Measurements from ENCODE around the gene SLC30A3.

DNA sequence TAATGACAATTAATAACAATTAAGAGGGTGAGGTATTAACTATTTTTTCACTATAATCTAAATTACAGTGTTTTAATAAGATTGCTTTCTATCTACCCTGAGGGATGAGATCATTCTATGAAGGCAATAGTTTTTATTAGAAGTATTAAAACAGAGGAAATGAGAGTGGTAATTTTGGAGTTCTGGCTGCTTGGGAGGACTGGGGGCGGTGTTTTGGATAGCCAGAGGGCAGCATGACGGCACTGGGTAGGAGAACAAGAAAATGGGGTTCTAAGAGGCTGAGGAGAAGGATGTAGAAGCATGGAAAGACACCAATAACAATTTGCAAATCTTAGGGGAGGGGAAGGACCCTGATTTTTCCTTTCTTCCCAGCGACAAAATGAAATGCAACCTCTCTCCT is 7.3 kb upstream of the SLC30A3 start:
- TF ChIP-seq POLR2A (IDR thresholded peaks at IDR 0.05; ENCODE audit: extremely low read depth, insufficient read length) (no peak), MYC (IDR thresholded peaks at IDR 0.05; ENCODE audit: low read depth, low read length) (no peak)
- TF ChIP-seq, protein P1, sequence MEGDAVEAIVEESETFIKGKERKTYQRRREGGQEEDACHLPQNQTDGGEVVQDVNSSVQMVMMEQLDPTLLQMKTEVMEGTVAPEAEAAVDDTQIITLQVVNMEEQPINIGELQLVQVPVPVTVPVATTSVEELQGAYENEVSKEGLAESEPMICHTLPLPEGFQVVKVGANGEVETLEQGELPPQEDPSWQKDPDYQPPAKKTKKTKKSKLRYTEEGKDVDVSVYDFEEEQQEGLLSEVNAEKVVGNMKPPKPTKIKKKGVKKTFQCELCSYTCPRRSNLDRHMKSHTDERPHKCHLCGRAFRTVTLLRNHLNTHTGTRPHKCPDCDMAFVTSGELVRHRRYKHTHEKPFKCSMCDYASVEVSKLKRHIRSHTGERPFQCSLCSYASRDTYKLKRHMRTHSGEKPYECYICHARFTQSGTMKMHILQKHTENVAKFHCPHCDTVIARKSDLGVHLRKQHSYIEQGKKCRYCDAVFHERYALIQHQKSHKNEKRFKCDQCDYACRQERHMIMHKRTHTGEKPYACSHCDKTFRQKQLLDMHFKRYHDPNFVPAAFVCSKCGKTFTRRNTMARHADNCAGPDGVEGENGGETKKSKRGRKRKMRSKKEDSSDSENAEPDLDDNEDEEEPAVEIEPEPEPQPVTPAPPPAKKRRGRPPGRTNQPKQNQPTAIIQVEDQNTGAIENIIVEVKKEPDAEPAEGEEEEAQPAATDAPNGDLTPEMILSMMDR (IDR thresholded peaks at IDR 0.05; ENCODE audit: low read depth, low read length) = no peak

Measured in NB4 (cell line).